A549 (cell line): ENCODE data around the gene WDR70. TPM values are rescaled to one million over a fixed set of nuclear protein-coding genes. Genes with fewer than 3 reads are reported as not detected.
A peak's percentile ranks its signal among the peaks of the same experiment; 100 is the strongest.

Experiments used
- ATAC-seq, 2 experiments: fragments of 200-7000 bp in 1 of 2; fragments of >200 bp in 1 of 2; cut with Nextera tagmentation in 1 of 2; cut with Tn5 transposase in 1 of 2; 3 replicates each; pipeline versions ENCODE4 v1.8.0 to v1.9.1; 2018 to 2020; ENCODE audit warnings: mild to moderate bottlenecking in 1 of 2, moderate library complexity in 1 of 2
- CTCF ChIA-PET: fragments of 300-600 bp; sonication (Branson Sonifier 250); formaldehyde crosslinking; extraction: SDS; loops from one replicate; lab custom pipeline; 2021; ENCODE audit warnings: antibody characterized with exemption, inconsistent platforms; lab: Yijun Ruan, JAX
- POLR2A ChIA-PET: fragments of 350-600 bp; formaldehyde crosslinking; extraction: SDS; loops from one replicate; lab custom pipeline; 2021; ENCODE audit warnings: antibody characterized with exemption, inconsistent platforms; lab: Yijun Ruan, JAX
- DNase-seq, 2 experiments: peaks; one replicate each; pipeline versions ENCODE4 v3.0.0 to v3.0.0-alpha.2; 2011 to 2016; ENCODE audit warnings: low read depth in 1 of 2, low spot score in 1 of 2
- FAIRE-seq: peaks from 2 replicates; lab custom pipeline; 2011; peaks lifted over from hg19 to GRCh38; lab: Jason Lieb, UNC
- H3K27ac ChIP-seq, 2 experiments: fragments of >200 bp; sonication (Bioruptor Twin); formaldehyde crosslinking; 3 replicates each; pipeline ENCODE4 v1.5.1; 2016 to 2017
- H3K4me1 ChIP-seq: fragments of >200 bp; sonication (Bioruptor Twin); formaldehyde crosslinking; 3 replicates; pipeline ENCODE4 v1.6.1; 2016
- H3K4me2 ChIP-seq: fragments of >200 bp; sonication (Bioruptor Twin); formaldehyde crosslinking; 3 replicates; pipeline ENCODE4 v1.6.1; 2016
- H3K4me3 ChIP-seq: fragments of >200 bp; sonication (Bioruptor Twin); formaldehyde crosslinking; 3 replicates; pipeline ENCODE4 v1.5.1; 2016
- H3K9me3 ChIP-seq: fragments of >200 bp; sonication (Bioruptor Twin); formaldehyde crosslinking; 3 replicates; pipeline ENCODE4 v1.6.1; 2016
- BCL3 ChIP-seq: fragments of >200 bp; sonication (Bioruptor Twin); formaldehyde crosslinking; IDR thresholded peaks from 3 replicates; pipeline ENCODE4 v1.6.1; 2016
- CBX2 ChIP-seq: fragments of 200-600 bp; sonication (generic); IDR thresholded peaks from 2 replicates; pipeline ENCODE4 v1.6.1; 2016; ENCODE audit warnings: low read depth, mild to moderate bottlenecking, borderline replicate concordance
- CBX8 ChIP-seq: fragments of 200-600 bp; sonication (generic); IDR thresholded peaks from 2 replicates; pipeline ENCODE4 v1.6.1; 2016
- CTCF ChIP-seq: fragments of >200 bp; sonication (Bioruptor Twin); formaldehyde crosslinking; IDR thresholded peaks from 3 replicates; pipeline ENCODE4 v1.5.1; 2016
- EHMT2 ChIP-seq: fragments of 200-600 bp; sonication (generic); IDR thresholded peaks from 2 replicates; pipeline ENCODE4 v1.6.1; 2016; ENCODE audit warnings: antibody characterized with exemption, low read depth, mild to moderate bottlenecking, moderate library complexity
- FOSL2 ChIP-seq, 2 experiments: fragments of 450-650 bp in 1 of 2; fragments of >200 bp in 1 of 2; sonication (Bioruptor Twin) in 1 of 2; formaldehyde crosslinking; IDR thresholded peaks; 2 replicates each; pipeline versions ENCODE4 v1.5.0 to v1.6.1; 2016 to 2020; ENCODE audit warnings: mild to moderate bottlenecking in 1 of 2, moderate library complexity in 1 of 2
- FOXS1 ChIP-seq: fragments of 250-450 bp; sonication (Bioruptor Pico); IDR thresholded peaks from 2 replicates; pipeline ENCODE4 v1.5.0; 2020; ENCODE audit warnings: mild to moderate bottlenecking, moderate library complexity
- HDAC2 ChIP-seq: fragments of 200-600 bp; sonication (generic); IDR thresholded peaks from 2 replicates; pipeline ENCODE4 v1.6.1; 2016
- MAFK ChIP-seq: fragments of 450-650 bp; IDR thresholded peaks from 2 replicates; pipeline ENCODE4 v1.6.1; 2014; ENCODE audit not compliant: partially characterized antibody
- MAZ ChIP-seq: fragments of 150-350 bp; IDR thresholded peaks from 2 replicates; pipeline ENCODE4 v1.6.1; 2014; ENCODE audit warnings: antibody characterized with exemption, low read depth, low read length, borderline replicate concordance
- NPAS2 ChIP-seq: fragments of 250-450 bp; sonication (Bioruptor Pico); IDR thresholded peaks from 2 replicates; pipeline ENCODE4 v1.8.0; 2022; ENCODE audit warnings: mild to moderate bottlenecking, moderate library complexity, borderline replicate concordance
- NR3C1 ChIP-seq: fragments of >200 bp; sonication (Bioruptor Twin); formaldehyde crosslinking; IDR thresholded peaks from 3 replicates; pipeline ENCODE4 v1.6.1; 2017
- RAD21 ChIP-seq, 2 experiments: fragments of >200 bp in 1 of 2; sonication (Bioruptor Twin) in 1 of 2; formaldehyde crosslinking in 1 of 2; IDR thresholded peaks in 1 of 2; conservative IDR thresholded peaks in 1 of 2; 2 replicates in 1 of 2; 3 replicates in 1 of 2; pipeline ENCODE4 v1.6.1; 2012 to 2018; ENCODE audit warnings: inconsistent platforms in 1 of 2
- RARB ChIP-seq: fragments of 250-450 bp; sonication (Bioruptor Pico); IDR thresholded peaks from 2 replicates; pipeline ENCODE4 v1.8.0; 2021; ENCODE audit warnings: mild to moderate bottlenecking, moderate library complexity
- RFX5 ChIP-seq: fragments of 450-650 bp; IDR thresholded peaks from 2 replicates; pipeline ENCODE4 v1.7.1; 2014; ENCODE audit warnings: antibody characterized with exemption, mild to moderate bottlenecking, moderate library complexity
- RNF2 ChIP-seq: fragments of 200-600 bp; sonication (generic); IDR thresholded peaks from 2 replicates; pipeline ENCODE4 v1.6.1; 2016; ENCODE audit warnings: low read depth, mild to moderate bottlenecking, antibody characterized with exemption, moderate library complexity, borderline replicate concordance
- SMC3 ChIP-seq: fragments of >200 bp; sonication (Bioruptor Twin); formaldehyde crosslinking; IDR thresholded peaks from 3 replicates; pipeline ENCODE4 v1.6.1; 2018; ENCODE audit warnings: inconsistent platforms
- SREBF2 ChIP-seq: fragments of 450-650 bp; IDR thresholded peaks from 2 replicates; pipeline ENCODE4 v1.6.1; 2014; ENCODE audit warnings: mild to moderate bottlenecking, moderate library complexity
- TFCP2L1 ChIP-seq: fragments of 250-450 bp; sonication (Bioruptor Pico); IDR thresholded peaks from 2 replicates; pipeline ENCODE4 v1.5.0; 2021; ENCODE audit warnings: mild to moderate bottlenecking
- ZFP36 ChIP-seq: fragments of 450-650 bp; IDR thresholded peaks from 2 replicates; pipeline ENCODE4 v1.6.1; 2014; ENCODE audit warnings: borderline replicate concordance; ENCODE audit not compliant: partially characterized antibody
- WGBS: methylation state at CpG from one replicate; pipeline ENCODE4 v1.1.6; 2017; ENCODE audit errors: missing lambda C conversion rate; 5-methylcytosine and 5-hydroxymethylcytosine counted together
- polyA plus RNA-seq, 4 experiments: library from polyadenylated mRNA; depleted of rRNA in 3 of 4; stranded (reverse); fragments of >200 nt; fragmentation: RNase III in 1 of 4; extraction: RNeasy Plus Mini Kit Qiagen cat#74134 plus additional on column Dnase treatment in 1 of 4; gene quantifications; 2 replicates in 3 of 4; 3 replicates in 1 of 4; pipeline ENCODE4 v1.2.3, GENCODE V29; 2011 to 2017
- TF ChIP-seq, protein P1 (sequence below): IDR thresholded peaks from 2 replicates; pipeline ENCODE4 v1.6.1; 2012
- TF ChIP-seq, protein P2 (sequence below): fragments of >200 bp; sonication (Bioruptor Twin); formaldehyde crosslinking; IDR thresholded peaks from 2 replicates; pipeline ENCODE4 v1.6.1; 2016

WDR70 gene
- polyA plus RNA-seq, 2 of the 4 experiments (the other 2 are of a cell fraction): 13.8 to 28.8 TPM

DNA sequence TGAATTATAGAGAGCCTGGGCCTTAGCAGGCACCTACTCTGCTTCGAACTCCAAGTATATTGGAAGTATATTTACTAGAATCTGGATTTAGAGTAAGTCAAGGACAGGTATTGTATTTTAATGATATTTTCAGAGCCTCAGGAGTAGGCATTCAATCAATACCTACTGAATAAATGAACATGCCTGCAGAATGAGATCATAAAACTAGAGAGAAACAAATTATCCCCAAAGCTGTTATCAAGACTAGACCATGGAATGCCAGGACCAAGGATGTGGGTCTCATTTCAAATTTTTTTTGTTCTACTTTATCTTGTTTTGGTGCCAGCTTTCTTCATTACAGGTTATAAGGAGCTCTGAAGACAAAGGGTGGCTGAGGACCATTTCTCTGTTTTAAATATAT is 394.7 kb downstream of the WDR70 start (continued):
- no peak for TF ChIP-seq BCL3
- TF ChIP-seq FOXS1 (CRISPR knock-in tag): no peak
- no peak for TF ChIP-seq HDAC2

- WGBS: 84% methylated on average over 9 of the region's 9 CpGs
- ATAC-seq (no peak), FAIRE-seq (no peak)
- CTCF ChIA-PET: interaction anchor here (0.6 to 2.8 kb wide), 6 partner anchors 11 to 417 kb away, joined by 3 to 9 read pairs (median 4); no protein-coding TSS in a partner anchor
- no peak overlapping the region for H3K4me2 ChIP-seq
- H3K4me1 ChIP-seq: no peaks in the 10 kb centered on the region
- peaks cover 20% of the 10 kb centered on the region for H3K9me3 ChIP-seq
- no peak for TF ChIP-seq RARB (CRISPR knock-in tag)
- peak in 1 of 2 experiments; percentile 57; a peak in 2 of 5 replicates for TF ChIP-seq RAD21 (conservative IDR thresholded peaks at IDR 0.05 in 1 of 2, IDR thresholded peaks at IDR 0.05 in 1 of 2)
- peak; percentile 27 for TF ChIP-seq MAFK
- TF ChIP-seq CTCF: peak; percentile 26
- TF ChIP-seq RFX5: no peak
- no peak for TF ChIP-seq MAZ
- TF ChIP-seq, all 56 proteins: peak for 3
- Histone ChIP-seq H3K27ac (no peak overlapping the region), H3K4me3 (no peak overlapping the region)
- POLR2A ChIA-PET: no interaction called here
- DNase-seq: peak; percentile 13 to 56
Measured at GRCh38 chr5:37774912-37775483, 395.9 kb downstream of the WDR70 start.

DNA sequence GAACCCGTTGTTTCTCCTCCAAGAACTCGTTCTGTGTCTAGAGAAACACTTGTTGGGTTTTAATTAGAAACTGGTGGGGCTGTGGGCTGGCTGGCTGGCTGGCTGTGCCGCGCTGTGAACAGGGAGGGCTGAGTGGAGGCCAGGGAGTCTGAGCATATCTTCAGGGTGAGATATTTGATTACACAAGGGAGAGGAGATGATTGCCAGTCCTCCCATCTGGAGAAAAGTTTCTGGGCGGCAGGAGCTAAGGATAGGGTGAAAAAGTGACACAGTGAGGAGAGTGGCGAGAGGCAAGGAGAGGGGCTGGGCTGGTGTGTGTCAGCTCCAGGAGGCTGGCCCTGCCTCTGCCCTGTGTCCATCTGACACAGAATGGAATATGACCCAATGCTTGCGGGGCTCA is 397.7 kb downstream of the WDR70 start:
- H3K27ac ChIP-seq: no peak overlapping the region
- no peak for FAIRE-seq
- no peak overlapping the region for H3K4me2 ChIP-seq
- CTCF ChIA-PET: interaction anchor here (0.8 to 2.8 kb wide), 4 partner anchors 9 to 14 kb away, joined by 3 to 9 read pairs (median 4); no protein-coding TSS in a partner anchor
- no peak for TF ChIP-seq EHMT2
- no peak for TF ChIP-seq SREBF2
- no peak for TF ChIP-seq BCL3
- no peak for TF ChIP-seq RARB (CRISPR knock-in tag)
- no peak for TF ChIP-seq CBX8
- no peak for TF ChIP-seq CBX2
- no peak for TF ChIP-seq RNF2
- TF ChIP-seq, all 56 proteins: peak for 0
- Histone ChIP-seq H3K9me3 (peaks cover 20% of the 10 kb centered on the region), H3K4me3 (no peak overlapping the region), H3K4me1 (no peaks in the 10 kb centered on the region)
- DNase-seq (no peak), ATAC-seq (peak in 1 of 2 experiments; percentile 30; a peak in 1 of 6 replicates)
- POLR2A ChIA-PET: no interaction called here
- 75% methylated on average over 7 of the region's 7 CpGs for WGBS

- FAIRE-seq (no peak), ATAC-seq (no peak), DNase-seq (no peak)
- WGBS: 85% methylated on average over 15 of the region's 15 CpGs
- Histone ChIP-seq H3K4me2 (no peak overlapping the region), H3K27ac (no peak overlapping the region), H3K4me3 (no peak overlapping the region), H3K4me1 (no peaks in the 10 kb centered on the region), H3K9me3 (peaks cover 20% of the 10 kb centered on the region)
- ChIA-PET CTCF (interaction anchor here (1.2 to 2.8 kb wide), 3 partner anchors 8 to 13 kb away, joined by 3 to 9 read pairs (median 5); no protein-coding TSS in a partner anchor), POLR2A (no interaction called here)
- TF ChIP-seq BCL3: no peak
- no peak for TF ChIP-seq RFX5
- TF ChIP-seq FOSL2 (IDR thresholded peaks at IDR 0.05): no peak
- no peak for TF ChIP-seq FOSL2 (CRISPR knock-in tag; IDR thresholded peaks at IDR 0.05)
- TF ChIP-seq, protein P1, sequence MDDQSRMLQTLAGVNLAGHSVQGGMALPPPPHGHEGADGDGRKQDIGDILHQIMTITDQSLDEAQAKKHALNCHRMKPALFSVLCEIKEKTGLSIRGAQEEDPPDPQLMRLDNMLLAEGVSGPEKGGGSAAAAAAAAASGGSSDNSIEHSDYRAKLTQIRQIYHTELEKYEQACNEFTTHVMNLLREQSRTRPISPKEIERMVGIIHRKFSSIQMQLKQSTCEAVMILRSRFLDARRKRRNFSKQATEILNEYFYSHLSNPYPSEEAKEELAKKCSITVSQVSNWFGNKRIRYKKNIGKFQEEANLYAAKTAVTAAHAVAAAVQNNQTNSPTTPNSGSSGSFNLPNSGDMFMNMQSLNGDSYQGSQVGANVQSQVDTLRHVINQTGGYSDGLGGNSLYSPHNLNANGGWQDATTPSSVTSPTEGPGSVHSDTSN: no peak
- TF ChIP-seq ZFP36: no peak
- no peak for TF ChIP-seq MAFK
- no peak for TF ChIP-seq SMC3
- no peak for TF ChIP-seq EHMT2
- TF ChIP-seq NR3C1: no peak
- TF ChIP-seq, protein P2, sequence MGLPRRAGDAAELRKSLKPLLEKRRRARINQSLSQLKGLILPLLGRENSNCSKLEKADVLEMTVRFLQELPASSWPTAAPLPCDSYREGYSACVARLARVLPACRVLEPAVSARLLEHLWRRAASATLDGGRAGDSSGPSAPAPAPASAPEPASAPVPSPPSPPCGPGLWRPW: no peak
- no peak for TF ChIP-seq NPAS2
- TF ChIP-seq TFCP2L1: no peak
- no peak for TF ChIP-seq RNF2
Measured at GRCh38 chr5:37777432-37778130, 398.5 kb downstream of the WDR70 start.
